CD4-positive, alpha-beta T cell (primary cell): Measurements from ENCODE around the gene ST3GAL3. TPM values are rescaled to one million over a fixed set of nuclear protein-coding genes. Genes with fewer than 3 reads are reported as not detected.

Source experiments
- ATAC-seq: fragments of 200-7000 bp; cut with Tn5 transposase; one replicate; pipeline ENCODE4 v1.10.0; 2022; ENCODE audit warnings: mild to moderate bottlenecking; ENCODE audit not compliant: poor library complexity
- CTCF ChIA-PET: fragments of 350-600 bp; sonication (Branson Sonifier 250); formaldehyde crosslinking; loops from one replicate; lab custom pipeline; 2021; ENCODE audit warnings: antibody characterized with exemption, inconsistent platforms; lab: Charles Lee
- POLR2A ChIA-PET: fragments of 350-600 bp; sonication (Branson Sonifier 250); formaldehyde crosslinking; loops from one replicate; lab custom pipeline; 2021; ENCODE audit warnings: antibody characterized with exemption, inconsistent platforms; lab: Charles Lee
- DNase-seq, 14 experiments: peaks; one replicate each; pipeline ENCODE4 v3.0.0-alpha.2; 2013 to 2020; ENCODE audit warnings: mixed read lengths in 2 of 14
- H3K27ac ChIP-seq, 2 donors: one replicate each; pipeline versions ENCODE4 v1.5.1 to v1.7.0; 2013; ENCODE audit warnings: low read length in 2 of 2, low read depth in 1 of 2, mild to moderate bottlenecking in 1 of 2
- H3K27me3 ChIP-seq, 2 experiments: 1 replicate in 1 of 2; 2 replicates in 1 of 2; pipeline versions ENCODE4 v1.6.1 to v1.7.0; 2013; ENCODE audit warnings: low read length in 2 of 2, control low read depth in 1 of 2, mild to moderate bottlenecking in 1 of 2, moderate library complexity in 1 of 2; ENCODE audit not compliant: insufficient read depth in 2 of 2, control insufficient read depth in 1 of 2
- H3K36me3 ChIP-seq: one replicate; pipeline ENCODE4 v1.6.1; 2013; ENCODE audit warnings: low read length, control low read depth; ENCODE audit not compliant: insufficient read depth
- H3K4me1 ChIP-seq: one replicate; pipeline ENCODE4 v1.6.1; 2013; ENCODE audit warnings: low read length, control low read depth; ENCODE audit not compliant: insufficient read depth
- H3K4me3 ChIP-seq: one replicate; pipeline ENCODE4 v1.5.1; 2013; ENCODE audit warnings: mild to moderate bottlenecking, low read length, moderate library complexity
- H3K9me3 ChIP-seq, 2 experiments: 1 replicate in 1 of 2; 2 replicates in 1 of 2; pipeline versions ENCODE4 v1.6.1 to v1.7.0; 2013; ENCODE audit warnings: low read length in 2 of 2, mild to moderate bottlenecking in 2 of 2, control low read depth in 1 of 2, moderate library complexity in 1 of 2; ENCODE audit not compliant: control insufficient read depth in 1 of 2, insufficient read depth in 1 of 2
- H3K27ac Mint-ChIP-seq: one replicate; pipeline ENCODE4 v1.8.0; 2020; ENCODE audit warnings: mixed read lengths
- H3K27me3 Mint-ChIP-seq: one replicate; pipeline ENCODE4 v1.8.0; 2021; ENCODE audit warnings: mixed read lengths
- H3K36me3 Mint-ChIP-seq: one replicate; pipeline ENCODE4 v1.8.0; 2021; ENCODE audit warnings: low read depth, mixed read lengths
- H3K4me1 Mint-ChIP-seq: one replicate; pipeline ENCODE4 v1.8.0; 2021; ENCODE audit warnings: low read depth, mixed read lengths
- H3K4me3 Mint-ChIP-seq: one replicate; pipeline ENCODE4 v1.8.0; 2020; ENCODE audit warnings: mild to moderate bottlenecking, mixed read lengths
- H3K9me3 Mint-ChIP-seq: one replicate; pipeline ENCODE4 v1.8.0; 2020; ENCODE audit warnings: mixed read lengths
- CTCF ChIP-seq: fragments of 200-600 bp; IDR thresholded peaks from one replicate; pipeline ENCODE4 v1.8.0; 2022; ENCODE audit warnings: antibody characterized with exemption, mild to moderate bottlenecking
- intact Hi-C, 2 experiments: fragments of 100-400 bp; cut with DNase I in 1 of 2; cut with micrococcal nuclease in 1 of 2; formaldehyde crosslinking; loops; one replicate each; pipeline versions ENCODE4 v1.15.1 to v1.9.0; 2023 to 2025; cut with DNase I, micrococcal nuclease
- total RNA-seq, 174 experiments: library from RNA in 2 of 174; stranded (reverse) in 2 of 174; gene quantifications; one replicate each; pipeline ENCODE4 v1.2.3 and lab custom pipeline; 2021 to 2026

ST3GAL3 gene
- total RNA-seq, 2 experiments from 2014 or later = 17.6 to 20.5 TPM

GRCh38 chr1:43873851-43874250, 166.5 kb downstream of the ST3GAL3 start:
- Mint-ChIP-seq H3K27ac (no peak overlapping the region), H3K36me3 (no peaks in the 10 kb centered on the region), H3K27me3 (no peaks in the 10 kb centered on the region), H3K9me3 (no peaks in the 10 kb centered on the region), H3K4me1 (no peaks in the 10 kb centered on the region), H3K4me3 (no peak overlapping the region)
- Histone ChIP-seq H3K27ac (no peak overlapping the region), H3K9me3 (no peaks in the 10 kb centered on the region), H3K4me1 (no peaks in the 10 kb centered on the region), H3K27me3 (no peaks in the 10 kb centered on the region), H3K4me3 (no peak overlapping the region), H3K36me3 (no peaks in the 10 kb centered on the region)
- POLR2A ChIA-PET = no interaction called here
- ATAC-seq (no peak), DNase-seq (no peak)
- CTCF ChIA-PET = no interaction called here
- intact Hi-C loops = no loop called here
- no peak for TF ChIP-seq CTCF

- H3K4me3 ChIP-seq = no peak overlapping the region
- Mint-ChIP-seq H3K4me1 (no peaks in the 10 kb centered on the region), H3K4me3 (no peak overlapping the region), H3K36me3 (no peaks in the 10 kb centered on the region), H3K27ac (no peak overlapping the region), H3K9me3 (no peaks in the 10 kb centered on the region), H3K27me3 (no peaks in the 10 kb centered on the region)
- CTCF ChIA-PET = no interaction called here
- TF ChIP-seq CTCF = no peak
- H3K36me3 ChIP-seq = no peaks in the 10 kb centered on the region
- H3K9me3 ChIP-seq = no peaks in the 10 kb centered on the region
- POLR2A ChIA-PET = no interaction called here
- H3K4me1 ChIP-seq = no peaks in the 10 kb centered on the region
- intact Hi-C loops = no loop called here
- H3K27me3 ChIP-seq = no peaks in the 10 kb centered on the region
- H3K27ac ChIP-seq = no peak overlapping the region
- ATAC-seq (no peak), DNase-seq (no peak)
These were observed 167.4 kb downstream of the ST3GAL3 start for GRCh38 chr1:43874716-43875115.

GRCh38 chr1:43875331-43875730, 168.0 kb downstream of the ST3GAL3 start:
- CTCF ChIA-PET = no interaction called here
- intact Hi-C loops = no loop called here

More at GRCh38 chr1:43875331-43875730, 168.0 kb downstream of the ST3GAL3 start:
- POLR2A ChIA-PET = no interaction called here
- Histone ChIP-seq H3K36me3 (no peaks in the 10 kb centered on the region), H3K27me3 (no peaks in the 10 kb centered on the region), H3K9me3 (no peaks in the 10 kb centered on the region), H3K4me3 (no peak overlapping the region), H3K27ac (no peak overlapping the region), H3K4me1 (no peaks in the 10 kb centered on the region)
- Mint-ChIP-seq H3K9me3 (no peaks in the 10 kb centered on the region), H3K4me1 (no peaks in the 10 kb centered on the region), H3K36me3 (no peaks in the 10 kb centered on the region), H3K27me3 (no peaks in the 10 kb centered on the region), H3K27ac (no peak overlapping the region), H3K4me3 (no peak overlapping the region)
- TF ChIP-seq CTCF = no peak
- DNase-seq = no peak
- ATAC-seq = no peak
